Spinal cord (tissue), 10 donors: ENCODE results near the gene NR3C2. TPM values are rescaled to one million over a fixed set of nuclear protein-coding genes. Genes with fewer than 3 reads are reported as not detected.

Experiments
- DNase-seq, 6 donors: peaks; one replicate each; pipeline versions ENCODE4 v3.0.0 to v3.0.0-alpha.2; 2013 to 2015; ENCODE audit warnings: low spot score in 6 of 6, low read depth in 4 of 6
- H3K27ac ChIP-seq: one replicate; pipeline ENCODE4 v1.5.1; 2013; ENCODE audit warnings: low read depth, low read length, control low read depth
- H3K27me3 ChIP-seq: one replicate; pipeline ENCODE4 v1.6.1; 2013; ENCODE audit warnings: low read length; ENCODE audit not compliant: control insufficient read depth, insufficient read depth
- H3K36me3 ChIP-seq: one replicate; pipeline ENCODE4 v1.6.1; 2013; ENCODE audit warnings: low read length; ENCODE audit not compliant: control insufficient read depth, insufficient read depth
- H3K4me1 ChIP-seq: one replicate; pipeline ENCODE4 v1.6.1; 2013; ENCODE audit warnings: low read length; ENCODE audit not compliant: control insufficient read depth, insufficient read depth
- H3K4me3 ChIP-seq: one replicate; pipeline ENCODE4 v1.5.1; 2013; ENCODE audit warnings: low read depth, low read length, control low read depth
- H3K9me3 ChIP-seq: one replicate; pipeline ENCODE4 v1.6.1; 2013; ENCODE audit warnings: low read length; ENCODE audit not compliant: control insufficient read depth, insufficient read depth
- WGBS: methylation state at CpG from one replicate; pipeline ENCODE4 v1.1.5; 2013; ENCODE audit warnings: missing lambda C conversion rate; ENCODE audit not compliant: insufficient coverage; 5-methylcytosine and 5-hydroxymethylcytosine counted together
- polyA plus RNA-seq, 2 donors: library from polyadenylated mRNA; unstranded; fragments of 120-200 nt; gene quantifications; one replicate each; pipeline ENCODE4 v1.2.1, GENCODE V29; 2013; ENCODE audit not compliant: insufficient read length in 2 of 2
- total RNA-seq, 2 donors: library from RNA; depleted of rRNA in 1 of 2; stranded (reverse); fragments of 120-200 nt in 1 of 2; fragments of >200 nt in 1 of 2; gene quantifications; one replicate each; pipeline versions ENCODE4 v1.2.3 to v1.2.4, GENCODE V29; 2013 to 2014
- donor health status: healthy.

NR3C2 gene
- total and polyA plus RNA-seq, 4 donors = 9.2 to 27.0 (median 14.1) TPM

DNA sequence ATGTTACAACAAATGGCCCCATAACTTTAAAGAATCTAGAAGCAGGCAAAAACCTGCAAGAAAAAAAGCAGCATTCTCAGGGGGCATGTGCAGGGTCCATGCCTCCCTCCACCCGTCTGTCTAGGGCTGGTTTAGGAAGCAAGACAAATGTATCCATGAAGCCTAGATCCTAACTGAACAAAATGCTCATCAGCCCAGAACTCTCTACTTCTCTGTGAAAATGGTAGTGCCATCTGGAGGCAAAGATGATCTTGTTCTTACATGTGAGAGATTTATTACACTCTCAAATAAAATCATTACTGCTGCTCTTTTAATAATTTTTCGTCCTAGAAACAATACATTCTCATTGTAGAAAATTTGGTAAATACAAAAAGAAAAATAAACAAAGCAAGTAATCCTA, 26.7 kb downstream of the NR3C2 start:
- Histone ChIP-seq H3K36me3 (no peaks in the 10 kb centered on the region), H3K27me3 (no peaks in the 10 kb centered on the region), H3K27ac (no peak overlapping the region), H3K9me3 (no peaks in the 10 kb centered on the region), H3K4me3 (no peak overlapping the region), H3K4me1 (no peaks in the 10 kb centered on the region)
- DNase-seq = peak in 2 of 6 donors; percentile 43 to 45
- WGBS = no CpG with 5 or more reads among the region's 2 CpGs

GRCh38 chr4:148412460-148412994, 29.7 kb downstream of the NR3C2 start:
- WGBS = 93% methylated on average over 2 of the region's 2 CpGs
- Histone ChIP-seq H3K27me3 (no peaks in the 10 kb centered on the region), H3K36me3 (no peaks in the 10 kb centered on the region), H3K4me1 (no peaks in the 10 kb centered on the region), H3K4me3 (no peak overlapping the region), H3K27ac (no peak overlapping the region), H3K9me3 (no peaks in the 10 kb centered on the region)
- DNase-seq = no peak

DNA sequence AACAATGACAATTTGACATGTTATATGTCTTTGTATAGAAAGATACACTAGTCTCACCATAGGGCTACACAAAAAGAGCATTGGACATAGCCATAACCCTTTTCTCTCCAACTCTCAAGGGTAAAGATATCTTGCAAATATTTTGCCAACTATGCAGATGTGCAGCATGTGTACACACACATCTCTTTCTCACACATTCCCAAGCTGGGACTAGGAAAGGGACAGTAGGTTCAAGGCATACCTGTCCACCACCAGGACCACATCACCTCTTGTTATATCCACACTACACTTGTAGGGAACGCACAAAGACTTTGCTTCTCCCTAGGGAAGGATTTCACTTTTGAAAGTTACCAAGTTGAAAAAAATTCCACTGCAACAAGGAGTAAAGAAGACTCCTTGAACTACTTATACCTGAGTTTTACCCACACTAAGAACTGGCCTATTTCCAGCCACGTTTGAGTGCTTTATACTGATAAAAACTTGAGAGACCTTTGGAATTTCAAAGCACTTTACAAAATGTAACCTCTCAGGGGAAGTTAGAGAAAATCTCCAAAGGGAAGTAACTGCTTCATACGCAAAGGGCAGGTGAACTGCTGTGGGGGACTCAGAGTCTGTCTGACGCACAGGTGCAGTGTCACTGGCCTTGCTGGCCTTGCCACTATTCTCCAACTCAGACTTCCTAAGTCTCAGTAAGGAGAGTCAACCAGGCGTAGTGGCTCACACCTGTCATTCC, 36.9 kb downstream of the NR3C2 start:
- Histone ChIP-seq H3K4me3 (no peak overlapping the region), H3K27me3 (no peaks in the 10 kb centered on the region), H3K27ac (no peak overlapping the region), H3K36me3 (no peaks in the 10 kb centered on the region), H3K9me3 (no peaks in the 10 kb centered on the region), H3K4me1 (no peaks in the 10 kb centered on the region)
- DNase-seq = no peak
- 100% methylated on average over 2 of the region's 5 CpGs for WGBS

DNA sequence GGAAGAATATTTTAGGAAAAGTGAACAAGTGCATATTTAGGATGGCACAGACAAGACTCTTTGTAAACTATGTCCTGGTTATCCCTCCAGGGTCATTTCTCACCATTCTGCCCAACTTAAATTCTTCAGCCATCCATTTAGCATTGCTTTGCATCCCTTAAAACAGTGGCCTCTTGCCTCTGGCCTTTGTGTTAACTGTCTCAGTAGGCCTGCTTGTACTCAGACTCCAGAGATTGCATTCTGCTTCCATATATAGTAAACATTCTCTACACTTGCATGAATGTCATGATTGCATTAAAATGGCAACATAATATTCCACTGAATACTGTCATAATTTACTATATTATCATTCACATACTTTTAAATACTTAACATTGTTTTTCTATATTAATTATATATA, 43.2 kb downstream of the NR3C2 start:
- H3K4me3 ChIP-seq = no peak overlapping the region
- DNase-seq = no peak
- no peak overlapping the region for H3K27ac ChIP-seq
- no peaks in the 10 kb centered on the region for H3K36me3 ChIP-seq
- no peaks in the 10 kb centered on the region for H3K27me3 ChIP-seq
- no peaks in the 10 kb centered on the region for H3K9me3 ChIP-seq
- H3K4me1 ChIP-seq = peaks cover 2% of the 10 kb centered on the region

- peaks cover 3% of the 10 kb centered on the region for H3K4me1 ChIP-seq
- WGBS = 75% methylated on average over 1 of the region's 2 CpGs
- DNase-seq = no peak
- no peaks in the 10 kb centered on the region for H3K27me3 ChIP-seq
- H3K27ac ChIP-seq = no peak overlapping the region
- no peaks in the 10 kb centered on the region for H3K9me3 ChIP-seq
- no peak overlapping the region for H3K4me3 ChIP-seq
- H3K36me3 ChIP-seq = no peaks in the 10 kb centered on the region
Observed at GRCh38 chr4:148397771-148398170, 44.4 kb downstream of the NR3C2 start.

- WGBS = 80% methylated on average over 2 of the region's 3 CpGs
Observed at GRCh38 chr4:148396986-148397673, 45.1 kb downstream of the NR3C2 start.

DNA sequence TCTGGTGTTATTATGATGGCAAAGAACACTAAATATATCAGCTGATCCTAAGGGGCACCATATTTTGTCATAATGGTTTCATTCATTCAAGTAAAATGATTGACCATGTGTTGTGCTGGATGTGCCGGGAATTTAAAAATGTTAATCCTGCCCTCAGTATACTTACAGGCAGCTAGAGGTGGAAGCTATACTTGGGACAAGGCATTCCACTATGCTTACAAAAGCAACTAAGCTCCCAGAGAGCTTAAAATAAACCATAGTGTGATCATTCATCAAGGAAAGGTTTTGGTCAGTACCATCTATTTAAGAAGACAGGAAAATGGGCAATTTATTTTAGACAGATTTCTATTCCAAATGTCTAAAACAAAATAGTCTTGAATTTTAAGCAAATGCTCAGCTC, 46.4 kb downstream of the NR3C2 start:
- peaks cover 3% of the 10 kb centered on the region for H3K4me1 ChIP-seq
- no peaks in the 10 kb centered on the region for H3K36me3 ChIP-seq
- no peaks in the 10 kb centered on the region for H3K27me3 ChIP-seq
- no peak overlapping the region for H3K4me3 ChIP-seq
- no peak overlapping the region for H3K27ac ChIP-seq
- no peak for DNase-seq
- no peaks in the 10 kb centered on the region for H3K9me3 ChIP-seq
- no CpG with 5 or more reads among the region's 1 CpG for WGBS

More at GRCh38 chr4:148396986-148397673, 45.1 kb downstream of the NR3C2 start:
- Histone ChIP-seq H3K9me3 (no peaks in the 10 kb centered on the region), H3K27ac (no peak overlapping the region), H3K36me3 (no peaks in the 10 kb centered on the region), H3K4me1 (peaks cover 3% of the 10 kb centered on the region), H3K4me3 (no peak overlapping the region), H3K27me3 (no peaks in the 10 kb centered on the region)
- DNase-seq = no peak

DNA sequence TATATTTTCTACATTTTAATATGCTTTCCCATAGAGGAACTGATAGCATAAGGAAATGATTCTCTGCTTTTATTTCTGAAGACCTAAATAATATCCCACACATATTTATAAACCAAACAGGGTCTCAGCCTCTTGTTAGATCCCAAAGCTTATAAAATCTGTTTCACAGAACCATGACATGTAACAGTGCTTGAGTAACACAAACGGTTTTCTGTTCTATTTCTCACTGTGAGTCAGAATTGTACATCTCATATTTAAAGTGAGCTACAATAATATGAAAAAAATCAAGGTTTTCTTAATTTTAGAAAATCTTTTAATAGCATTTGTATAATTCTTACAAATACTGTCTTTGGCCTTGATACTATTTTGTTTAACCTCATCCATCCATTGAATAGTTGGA, 51.2 kb downstream of the NR3C2 start:
- Histone ChIP-seq H3K27ac (no peak overlapping the region), H3K9me3 (no peaks in the 10 kb centered on the region), H3K4me3 (no peak overlapping the region), H3K27me3 (no peaks in the 10 kb centered on the region), H3K36me3 (no peaks in the 10 kb centered on the region), H3K4me1 (peaks cover 3% of the 10 kb centered on the region)
- no CpG with 5 or more reads among the region's 1 CpG for WGBS
- DNase-seq = no peak

- no peak overlapping the region for H3K4me3 ChIP-seq
- DNase-seq = no peak
- H3K27ac ChIP-seq = no peak overlapping the region
- no peaks in the 10 kb centered on the region for H3K27me3 ChIP-seq
- no peaks in the 10 kb centered on the region for H3K9me3 ChIP-seq
- peaks cover 3% of the 10 kb centered on the region for H3K4me1 ChIP-seq
- no peaks in the 10 kb centered on the region for H3K36me3 ChIP-seq
- WGBS = 97% methylated on average over 2 of the region's 3 CpGs
Observed at GRCh38 chr4:148390311-148390710, 51.9 kb downstream of the NR3C2 start.

DNA sequence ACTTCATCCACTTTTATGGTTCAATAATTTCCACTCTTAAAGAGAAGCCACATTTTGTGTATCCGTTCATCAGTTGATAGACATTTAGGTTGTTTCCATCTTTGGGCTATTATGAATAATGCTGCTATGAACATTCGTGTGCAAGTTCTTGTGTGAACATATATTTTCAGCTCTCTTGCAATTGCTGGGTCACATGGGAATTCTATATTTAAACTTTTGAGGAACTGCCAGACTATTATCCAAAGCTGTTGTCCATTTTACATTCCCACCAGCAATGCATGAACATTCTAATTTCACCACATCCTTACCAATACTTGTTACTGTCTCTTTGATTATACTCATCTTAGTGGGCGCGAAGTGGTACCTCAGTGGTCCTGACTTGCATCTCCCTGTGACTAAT, 61.9 kb downstream of the NR3C2 start:
- Histone ChIP-seq H3K27ac (no peak overlapping the region), H3K36me3 (no peaks in the 10 kb centered on the region), H3K4me1 (no peaks in the 10 kb centered on the region), H3K4me3 (no peak overlapping the region), H3K27me3 (no peaks in the 10 kb centered on the region), H3K9me3 (no peaks in the 10 kb centered on the region)
- DNase-seq = no peak
- WGBS = 83% methylated on average over 2 of the region's 4 CpGs
